Measurements from ENCODE around the gene PROS1. TPM values are rescaled to one million over a fixed set of nuclear protein-coding genes. Genes with fewer than 3 reads are reported as not detected.
"Not testable (repeated sequence)": the region's sequence is repeated elsewhere in the genome, so short reads cannot be mapped to it uniquely, and the experiment has no call there.

PROS1 gene
- total and polyA plus RNA-seq, 2 donors (not counting 1 experiment from before 2014, with no cell fraction given): 30.2 to 33.0 TPM

DNA sequence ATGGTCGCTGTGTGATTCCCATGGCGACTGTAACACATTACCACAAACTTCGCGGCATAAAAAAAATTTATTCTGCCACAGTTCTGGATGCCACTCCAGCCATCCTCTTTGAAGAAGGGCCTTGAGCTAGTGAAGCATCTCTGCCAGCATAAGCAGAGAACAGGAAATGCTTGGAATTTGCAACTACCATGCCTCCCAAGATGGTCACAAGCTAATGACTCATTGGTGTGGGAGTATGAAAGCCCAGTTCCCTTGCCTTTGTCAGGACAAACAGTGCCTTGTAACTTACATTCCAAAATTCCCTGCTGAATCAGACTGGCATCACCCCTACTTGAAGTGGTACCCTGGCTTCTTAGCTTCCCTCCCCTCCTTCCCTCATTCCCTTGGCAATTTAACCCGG is 129.7 kb downstream of the PROS1 start:
- no peaks in the 10 kb centered on the region for H3K36me3 ChIP-seq (ENCODE audit: control insufficient read depth, insufficient read depth, low read length)
- no peak overlapping the region for H3K4me2 ChIP-seq (ENCODE audit: extremely low read depth, insufficient read depth, low read length)
- H3K9me3 ChIP-seq (ENCODE audit: control insufficient read depth, insufficient read depth, low read depth, low read length): no peaks in the 10 kb centered on the region
- H3K4me1 ChIP-seq (ENCODE audit: control insufficient read depth, extremely low read depth, insufficient read depth, low read length): no peaks in the 10 kb centered on the region
- TF ChIP-seq EZH2 (IDR thresholded peaks at IDR 0.05; ENCODE audit: low read length, missing control alignments) (no peak), CTCF (conservative IDR thresholded peaks at IDR 0.05 in 1 of 2, IDR thresholded peaks at IDR 0.05 in 1 of 2; ENCODE audit: low read depth in 1 of 2, low read length in 2 of 2) (no peak)
- peak overlapping the region; percentile 78 for H2AFZ ChIP-seq (ENCODE audit: low read length)
- no peak overlapping the region for H3K9ac ChIP-seq (ENCODE audit: insufficient read depth, low read length)
- no peaks in the 10 kb centered on the region for H3K27me3 ChIP-seq (ENCODE audit: control insufficient read depth, insufficient read depth, low read length)
- no peak overlapping the region for H3K4me3 ChIP-seq (replicated peaks in 1 of 4; ENCODE audit: control extremely low read depth in 1 of 4, insufficient read depth in 1 of 4, low read depth in 3 of 4, low read length in 4 of 4)
- H3K79me2 ChIP-seq (ENCODE audit: control insufficient read depth, insufficient read depth, low read length): no peaks in the 10 kb centered on the region
- H3K27ac ChIP-seq (ENCODE audit: insufficient read depth, low read length): no peak overlapping the region
- no peaks in the 10 kb centered on the region for H4K20me1 ChIP-seq (ENCODE audit: control insufficient read depth, extremely low read depth, insufficient read depth, low read length)
- peak; percentile 78 to 92 for DNase-seq (ENCODE audit: low read depth in 2 of 2)

DNA sequence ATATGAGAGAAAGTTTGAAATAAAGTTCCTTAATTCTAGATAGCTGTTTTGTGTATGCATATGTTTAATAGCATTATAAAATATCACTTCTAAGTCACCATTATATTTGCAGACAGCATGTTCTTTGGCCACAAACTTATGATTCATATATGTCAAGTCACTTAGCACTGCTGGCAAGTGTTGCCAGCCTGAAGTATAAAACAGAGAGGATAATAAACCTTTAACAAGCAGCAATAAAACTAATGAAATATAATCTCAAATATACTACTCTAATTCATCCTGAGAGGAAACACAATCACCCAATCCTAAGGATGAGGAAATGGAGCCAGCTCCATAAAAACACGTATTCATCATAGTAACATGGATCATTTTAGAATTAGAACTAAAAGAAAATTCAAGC is 134.5 kb downstream of the PROS1 start:
- not testable (repeated sequence) for H3K4me1 ChIP-seq (ENCODE audit: control insufficient read depth, extremely low read depth, insufficient read depth, low read length); H3K9ac ChIP-seq (ENCODE audit: insufficient read depth, low read length); H3K27me3 ChIP-seq (ENCODE audit: control insufficient read depth, insufficient read depth, low read length); H3K9me3 ChIP-seq (ENCODE audit: control insufficient read depth, insufficient read depth, low read depth, low read length); H3K27ac ChIP-seq (ENCODE audit: insufficient read depth, low read length); DNase-seq (ENCODE audit: low read depth in 2 of 2); H3K4me3 ChIP-seq (replicated peaks in 1 of 4; ENCODE audit: control extremely low read depth in 1 of 4, insufficient read depth in 1 of 4, low read depth in 3 of 4, low read length in 4 of 4); H3K79me2 ChIP-seq (ENCODE audit: control insufficient read depth, insufficient read depth, low read length); H3K36me3 ChIP-seq (ENCODE audit: control insufficient read depth, insufficient read depth, low read length); H2AFZ ChIP-seq (ENCODE audit: low read length); H4K20me1 ChIP-seq (ENCODE audit: control insufficient read depth, extremely low read depth, insufficient read depth, low read length); H3K4me2 ChIP-seq (ENCODE audit: extremely low read depth, insufficient read depth, low read length)

Other genes with a start within 250 kb of the PROS1 start
- gene ARL13B, start 6.3 kb upstream of the PROS1 start, total RNA-seq: 8.4 and 11.6 TPM in 2 replicates
- 7.8 and 10.7 TPM in 2 replicates for gene ARL13B, start 6.3 kb upstream of the PROS1 start, polyA plus RNA-seq
- gene STX19, start 54.7 kb upstream of the PROS1 start, total RNA-seq: not detected in 2 replicates
- not detected in 2 replicates for gene STX19, start 54.7 kb upstream of the PROS1 start, polyA plus RNA-seq
- gene DHFR2, start 89.0 kb upstream of the PROS1 start, total RNA-seq: 6.9 and 7.2 TPM in 2 replicates
- 2.7 and 4.3 TPM in 2 replicates for gene DHFR2, start 89.0 kb upstream of the PROS1 start, polyA plus RNA-seq
- 13.4 and 23.1 TPM in 2 replicates for gene NSUN3, start 89.2 kb upstream of the PROS1 start, total RNA-seq
- 6.1 and 6.2 TPM in 2 replicates for gene NSUN3, start 89.2 kb upstream of the PROS1 start, polyA plus RNA-seq

Measured in fibroblast of lung (primary cell).